Panc1 (cell line): ENCODE results near the gene DPM2.

ENCODE experiments used
- POLR2AphosphoS5 ChIP-seq: IDR thresholded peaks from 2 replicates; pipeline ENCODE4 v1.6.1; 2012; ENCODE audit warnings: mild to moderate bottlenecking, low read depth, low read length, moderate library complexity
- REST ChIP-seq, 2 experiments: IDR thresholded peaks; 2 replicates each; pipeline ENCODE4 v1.6.1; 2011 to 2012; ENCODE audit warnings: low read depth in 2 of 2, control low read depth in 1 of 2, low read length in 1 of 2, mild to moderate bottlenecking in 1 of 2, moderate library complexity in 1 of 2; ENCODE audit not compliant: insufficient read depth in 1 of 2
- SIN3A ChIP-seq: IDR thresholded peaks from 2 replicates; pipeline ENCODE4 v1.6.1; 2012; ENCODE audit warnings: low read depth, mild to moderate bottlenecking, low read length, moderate library complexity, borderline replicate concordance; ENCODE audit not compliant: insufficient read depth
- TCF7L2 ChIP-seq: IDR thresholded peaks from 2 replicates; pipeline ENCODE4 v1.6.1; 2011; ENCODE audit warnings: mild to moderate bottlenecking, low read depth, low read length, inconsistent platforms
- TF ChIP-seq, protein P1 (sequence below): fragments of 450-650 bp; IDR thresholded peaks from 2 replicates; pipeline ENCODE4 v1.5.1; 2017; ENCODE audit warnings: mild to moderate bottlenecking

GRCh38 chr9:127916720-127917581, 20.7 kb downstream of the DPM2 start, which contains the start of gene ST6GALNAC4:
- no peak for TF ChIP-seq TCF7L2
- TF ChIP-seq, protein P1, sequence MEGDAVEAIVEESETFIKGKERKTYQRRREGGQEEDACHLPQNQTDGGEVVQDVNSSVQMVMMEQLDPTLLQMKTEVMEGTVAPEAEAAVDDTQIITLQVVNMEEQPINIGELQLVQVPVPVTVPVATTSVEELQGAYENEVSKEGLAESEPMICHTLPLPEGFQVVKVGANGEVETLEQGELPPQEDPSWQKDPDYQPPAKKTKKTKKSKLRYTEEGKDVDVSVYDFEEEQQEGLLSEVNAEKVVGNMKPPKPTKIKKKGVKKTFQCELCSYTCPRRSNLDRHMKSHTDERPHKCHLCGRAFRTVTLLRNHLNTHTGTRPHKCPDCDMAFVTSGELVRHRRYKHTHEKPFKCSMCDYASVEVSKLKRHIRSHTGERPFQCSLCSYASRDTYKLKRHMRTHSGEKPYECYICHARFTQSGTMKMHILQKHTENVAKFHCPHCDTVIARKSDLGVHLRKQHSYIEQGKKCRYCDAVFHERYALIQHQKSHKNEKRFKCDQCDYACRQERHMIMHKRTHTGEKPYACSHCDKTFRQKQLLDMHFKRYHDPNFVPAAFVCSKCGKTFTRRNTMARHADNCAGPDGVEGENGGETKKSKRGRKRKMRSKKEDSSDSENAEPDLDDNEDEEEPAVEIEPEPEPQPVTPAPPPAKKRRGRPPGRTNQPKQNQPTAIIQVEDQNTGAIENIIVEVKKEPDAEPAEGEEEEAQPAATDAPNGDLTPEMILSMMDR = no peak
- TF ChIP-seq POLR2AphosphoS5 = no peak
- no peak for TF ChIP-seq SIN3A
- no peak for TF ChIP-seq REST (IDR thresholded peaks at IDR 0.05; ENCODE audit: insufficient read depth in 1 of 2, low read depth in 2 of 2, low read length in 1 of 2)
